ENCODE measurements around the gene PKHD1. TPM values are rescaled to one million over a fixed set of nuclear protein-coding genes. Genes with fewer than 3 reads are reported as not detected.
A peak's percentile ranks its signal among the peaks of the same experiment; 100 is the strongest.

Gene PKHD1
- polyA plus RNA-seq, 1 of the 3 experiments (the other 2 are of a cell fraction): not detected

DNA sequence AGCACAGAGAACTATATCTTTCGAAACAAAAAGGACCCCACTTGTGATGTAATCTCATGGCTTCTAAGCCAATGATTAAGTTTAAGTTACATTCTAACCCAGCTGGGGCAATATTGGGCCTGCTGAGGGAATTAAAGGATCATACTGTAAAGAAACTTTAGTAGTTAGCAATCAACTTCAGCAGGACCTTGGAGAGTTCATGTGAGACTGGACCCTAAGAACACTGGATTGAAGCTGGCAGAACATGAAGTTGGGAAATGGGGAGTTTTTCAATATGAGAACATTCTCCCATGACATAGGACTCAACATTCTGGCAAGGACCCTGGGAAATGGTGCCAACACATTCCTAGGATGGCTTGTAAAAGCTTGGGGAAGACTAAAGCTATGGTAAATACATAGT, 516.2 kb downstream of the PKHD1 start:
- Histone ChIP-seq H3K36me3 (replicated peaks in 1 of 2; ENCODE audit: control insufficient read depth in 1 of 2, insufficient read depth in 2 of 2, low read length in 1 of 2) (no peaks in the 10 kb centered on the region), H4K20me1 (ENCODE audit: insufficient read depth) (no peaks in the 10 kb centered on the region), H3K9me2 (no peaks in the 10 kb centered on the region), H3K4me1 (ENCODE audit: control insufficient read depth in 1 of 2, insufficient read depth in 2 of 2, low read depth in 1 of 2, low read length in 1 of 2) (peaks cover 0 to 16% of the 10 kb centered on the region in 2 experiments; a peak in 2 of 4 replicates), H3K4me3 (ENCODE audit: low read depth in 2 of 2, low read length in 1 of 2) (no peak overlapping the region), H3K79me2 (ENCODE audit: insufficient read depth) (no peaks in the 10 kb centered on the region), H3K27ac (ENCODE audit: low read depth in 2 of 2, low read length in 1 of 2) (peak overlapping the region in 1 of 2 experiments; percentile 88; a peak in 2 of 4 replicates), H2AFZ (ENCODE audit: low read depth) (no peak overlapping the region), H3K27me3 (ENCODE audit: insufficient read depth) (no peaks in the 10 kb centered on the region; the same call in 1 of the 2 replicates), H3K4me2 (no peak overlapping the region), H3K9ac (no peak overlapping the region), H3F3A (replicated peaks; ENCODE audit: insufficient read depth) (no peaks in the 10 kb centered on the region), H3K9me3 (no peaks in the 10 kb centered on the region)
- TF ChIP-seq REST (IDR thresholded peaks at IDR 0.05; ENCODE audit: low read depth, low read length) (0 out of 2 replicates have a peak, but pooled peaks have one; percentile 59), ZBTB33 (IDR thresholded peaks at IDR 0.05; ENCODE audit: borderline replicate concordance, low read depth) (no peak)
- DNase-seq: no peak
- POLR2A ChIA-PET: interaction anchor here (1.7 to 2.6 kb wide), 2 partner anchors 18 to 105 kb away, joined by 9 to 12 read pairs; no protein-coding TSS in a partner anchor
- CTCF ChIA-PET: interaction anchor here (0.6 to 2.7 kb wide), 4 partner anchors 105 to 273 kb away, joined by 3 to 13 read pairs (median 7); no protein-coding TSS in a partner anchor
- WGBS (ENCODE audit: low lambda C conversion rate): 35% methylated on average over 1 of the region's 1 CpG

DNA sequence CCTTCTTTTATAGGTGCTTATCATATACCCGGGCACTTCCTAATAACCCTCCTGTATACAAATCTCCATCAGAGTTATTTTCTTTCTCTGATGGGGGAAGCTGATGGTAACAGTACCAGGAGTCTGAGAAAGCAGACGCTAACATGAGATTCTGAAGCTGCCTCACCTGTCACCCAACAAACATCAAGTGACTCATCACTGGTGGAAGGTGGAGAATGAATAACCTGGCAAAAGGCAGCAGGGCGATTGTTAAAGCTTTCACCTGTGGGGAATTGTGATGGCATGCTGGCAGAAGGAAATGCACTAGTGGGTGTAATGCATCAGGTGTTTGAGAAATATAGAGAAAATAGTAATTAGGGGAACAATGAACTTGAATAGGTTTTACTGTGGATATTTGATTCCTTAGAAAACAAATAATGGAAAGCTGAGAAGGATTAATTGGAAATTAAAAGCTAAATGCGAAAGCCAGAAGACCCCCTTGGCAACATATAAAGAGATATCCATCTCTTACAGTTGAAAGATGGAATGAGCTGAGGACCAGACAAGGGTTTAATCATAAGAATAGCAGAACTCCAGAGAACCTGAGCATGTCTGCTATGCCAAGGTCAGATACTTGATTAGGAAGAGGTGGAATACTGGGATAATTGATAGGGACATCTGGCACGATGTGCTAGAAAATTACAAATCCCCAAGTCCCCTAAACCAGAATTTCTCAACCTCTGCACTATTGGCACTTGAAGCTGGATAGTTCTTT, 517.1 kb downstream of the PKHD1 start:
- Histone ChIP-seq H3K4me1 (ENCODE audit: control insufficient read depth in 1 of 2, insufficient read depth in 2 of 2, low read depth in 1 of 2, low read length in 1 of 2) (peaks cover 0 to 16% of the 10 kb centered on the region in 2 experiments; a peak in 2 of 4 replicates), H3K4me3 (ENCODE audit: low read depth in 2 of 2, low read length in 1 of 2) (no peak overlapping the region), H2AFZ (ENCODE audit: low read depth) (no peak overlapping the region), H3K27me3 (ENCODE audit: insufficient read depth) (no peaks in the 10 kb centered on the region; the same call in 1 of the 2 replicates), H3K79me2 (ENCODE audit: insufficient read depth) (no peaks in the 10 kb centered on the region), H3K9ac (no peak overlapping the region), H3F3A (replicated peaks; ENCODE audit: insufficient read depth) (no peaks in the 10 kb centered on the region), H3K27ac (ENCODE audit: low read depth in 2 of 2, low read length in 1 of 2) (peak overlapping the region in 1 of 2 experiments; percentile 88; a peak in 2 of 4 replicates), H3K4me2 (no peak overlapping the region), H3K36me3 (replicated peaks in 1 of 2; ENCODE audit: control insufficient read depth in 1 of 2, insufficient read depth in 2 of 2, low read length in 1 of 2) (no peaks in the 10 kb centered on the region), H3K9me2 (no peaks in the 10 kb centered on the region), H4K20me1 (ENCODE audit: insufficient read depth) (no peaks in the 10 kb centered on the region), H3K9me3 (no peaks in the 10 kb centered on the region)
- POLR2A ChIA-PET: interaction anchor here (0.7 to 2.6 kb wide), 4 partner anchors 8 to 109 kb away, joined by 3 to 12 read pairs (median 6); no protein-coding TSS in a partner anchor
- no peak for DNase-seq
- 50% methylated on average over 5 of the region's 5 CpGs for WGBS (ENCODE audit: low lambda C conversion rate)
- CTCF ChIA-PET: interaction anchor here (0.6 to 2.7 kb wide), 21 partner anchors 8 to 753 kb away, joined by 3 to 13 read pairs (median 4); no protein-coding TSS in a partner anchor
- TF ChIP-seq FOXM1 (IDR thresholded peaks at IDR 0.05; ENCODE audit: low read depth) (no peak), YY1 (IDR thresholded peaks at IDR 0.05; ENCODE audit: low read depth) (no peak), IRF3 (IDR thresholded peaks at IDR 0.05; ENCODE audit: low read depth, low read length) (no peak), USF2 (IDR thresholded peaks at IDR 0.05; ENCODE audit: borderline replicate concordance, low read depth, low read length) (no peak), RFX5 (IDR thresholded peaks at IDR 0.05; ENCODE audit: low read length) (no peak), FOSL2 (IDR thresholded peaks at IDR 0.05; ENCODE audit: borderline replicate concordance, low read depth) (no peak), GATA2 (CRISPR knock-in tag; IDR thresholded peaks at IDR 0.05) (peak; percentile 49), TCF12 (IDR thresholded peaks at IDR 0.05) (no peak), NRF1 (IDR thresholded peaks at IDR 0.05; ENCODE audit: low read depth, low read length) (no peak), MXI1 (IDR thresholded peaks at IDR 0.05; ENCODE audit: low read depth, low read length) (no peak), RAD21 (IDR thresholded peaks at IDR 0.05; ENCODE audit: low read length) (no peak)
- TF ChIP-seq, protein P1, sequence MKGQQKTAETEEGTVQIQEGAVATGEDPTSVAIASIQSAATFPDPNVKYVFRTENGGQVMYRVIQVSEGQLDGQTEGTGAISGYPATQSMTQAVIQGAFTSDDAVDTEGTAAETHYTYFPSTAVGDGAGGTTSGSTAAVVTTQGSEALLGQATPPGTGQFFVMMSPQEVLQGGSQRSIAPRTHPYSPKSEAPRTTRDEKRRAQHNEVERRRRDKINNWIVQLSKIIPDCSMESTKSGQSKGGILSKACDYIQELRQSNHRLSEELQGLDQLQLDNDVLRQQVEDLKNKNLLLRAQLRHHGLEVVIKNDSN (IDR thresholded peaks at IDR 0.05; ENCODE audit: borderline replicate concordance, low read depth): no peak

Measured in SK-N-SH (cell line).